HUES6 (cell line): ENCODE measurements around the gene CAMTA2.

ENCODE experiments used
- H3K27ac ChIP-seq: 2 replicates; pipeline ENCODE4 v1.7.0; 2013; ENCODE audit warnings: low read depth, mild to moderate bottlenecking, low read length, inconsistent platforms
- H3K27me3 ChIP-seq: 2 replicates; pipeline ENCODE4 v1.6.1; 2013; ENCODE audit warnings: low read length; ENCODE audit not compliant: control insufficient read depth, insufficient read depth
- H3K36me3 ChIP-seq: 2 replicates; pipeline ENCODE4 v1.6.1; 2013; ENCODE audit warnings: low read length; ENCODE audit not compliant: control insufficient read depth, insufficient read depth
- H3K4me1 ChIP-seq: 2 replicates; pipeline ENCODE4 v1.6.1; 2013; ENCODE audit warnings: low read length; ENCODE audit not compliant: control insufficient read depth, insufficient read depth
- H3K4me3 ChIP-seq: 2 replicates; pipeline ENCODE4 v1.5.1; 2013; ENCODE audit warnings: low read depth, low read length
- H3K9ac ChIP-seq: one replicate; pipeline ENCODE4 v1.6.1; 2013; ENCODE audit warnings: mild to moderate bottlenecking, low read length
- H3K9me3 ChIP-seq: 2 replicates; pipeline ENCODE4 v1.6.1; 2013; ENCODE audit warnings: low read depth, low read length; ENCODE audit not compliant: control insufficient read depth, insufficient read depth

CAMTA2 gene

DNA sequence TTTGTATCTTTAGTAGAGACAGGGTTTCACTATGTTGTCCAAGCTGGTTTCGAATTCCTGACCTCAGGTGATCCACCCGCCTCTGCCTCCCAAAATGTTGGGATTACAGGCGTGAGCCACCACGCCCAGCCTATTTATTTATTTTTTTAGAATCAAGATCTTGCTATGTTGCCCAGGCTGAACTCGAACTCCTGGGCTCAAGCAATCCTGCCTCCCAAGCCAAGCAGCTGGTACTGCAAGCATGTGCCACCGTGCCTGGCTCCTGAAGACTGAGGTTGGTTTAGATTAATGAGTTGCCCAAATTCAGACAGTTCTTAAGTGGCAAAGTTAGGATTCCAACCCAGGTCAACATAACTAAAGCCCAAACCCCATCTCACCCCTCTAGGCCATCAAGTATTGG lies 39.8 kb upstream of the CAMTA2 start:
- H3K9ac ChIP-seq: no peak overlapping the region
- peaks cover 21% of the 10 kb centered on the region for H3K36me3 ChIP-seq
- no peaks in the 10 kb centered on the region for H3K9me3 ChIP-seq
- peaks cover 3% of the 10 kb centered on the region; the same call in 1 of the 2 replicates for H3K4me1 ChIP-seq
- no peaks in the 10 kb centered on the region for H3K27me3 ChIP-seq
- H3K27ac ChIP-seq: no peak overlapping the region
- H3K4me3 ChIP-seq: no peak overlapping the region

DNA sequence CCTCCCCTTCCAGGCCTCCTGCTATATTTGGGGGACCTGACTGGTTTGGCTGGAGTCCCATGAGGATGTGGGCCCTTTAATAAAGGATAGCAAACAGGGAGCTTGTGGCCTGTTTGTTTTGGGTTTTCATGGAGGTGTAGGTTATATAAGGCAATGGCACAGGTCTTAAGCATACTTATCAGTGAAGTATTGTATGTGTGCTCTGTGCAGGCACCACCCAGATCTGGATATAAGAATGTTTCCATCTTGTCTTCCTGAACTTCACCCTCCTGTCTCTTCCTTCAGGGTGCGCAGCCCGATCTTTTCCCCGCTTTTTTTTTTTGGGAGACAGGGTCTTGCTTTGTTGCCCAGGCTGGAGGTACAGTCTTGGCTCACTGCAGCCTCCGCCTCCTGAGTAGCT lies 37.1 kb upstream of the CAMTA2 start:
- Histone ChIP-seq H3K27me3 (no peaks in the 10 kb centered on the region), H3K9ac (no peak overlapping the region), H3K36me3 (peaks cover 46% of the 10 kb centered on the region), H3K4me3 (no peak overlapping the region), H3K27ac (no peak overlapping the region), H3K9me3 (no peaks in the 10 kb centered on the region), H3K4me1 (no peaks in the 10 kb centered on the region)

DNA sequence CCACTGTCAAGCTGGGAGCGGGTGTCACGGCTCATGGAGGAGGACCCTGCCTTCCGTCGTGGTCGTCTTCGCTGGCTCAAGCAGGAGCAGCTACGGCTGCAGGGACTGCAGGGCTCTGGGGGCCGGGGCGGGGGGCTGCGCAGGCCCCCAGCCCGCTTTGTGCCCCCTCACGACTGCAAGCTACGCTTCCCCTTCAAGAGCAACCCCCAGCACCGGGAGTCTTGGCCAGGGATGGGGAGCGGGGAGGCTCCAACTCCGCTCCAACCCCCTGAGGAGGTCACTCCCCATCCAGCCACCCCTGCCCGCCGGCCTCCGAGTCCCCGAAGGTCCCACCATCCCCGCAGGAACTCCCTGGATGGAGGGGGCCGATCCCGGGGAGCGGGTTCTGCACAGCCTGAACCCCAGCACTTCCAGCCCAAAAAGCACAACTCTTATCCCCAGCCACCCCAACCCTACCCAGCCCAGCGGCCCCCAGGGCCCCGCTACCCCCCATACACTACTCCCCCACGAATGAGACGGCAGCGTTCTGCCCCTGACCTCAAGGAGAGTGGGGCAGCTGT lies 36.2 kb upstream of the CAMTA2 start:
- Histone ChIP-seq H3K27me3 (no peaks in the 10 kb centered on the region), H3K9ac (no peak overlapping the region), H3K4me3 (no peak overlapping the region), H3K27ac (no peak overlapping the region), H3K4me1 (no peaks in the 10 kb centered on the region), H3K9me3 (no peaks in the 10 kb centered on the region), H3K36me3 (peaks cover 55% of the 10 kb centered on the region)

DNA sequence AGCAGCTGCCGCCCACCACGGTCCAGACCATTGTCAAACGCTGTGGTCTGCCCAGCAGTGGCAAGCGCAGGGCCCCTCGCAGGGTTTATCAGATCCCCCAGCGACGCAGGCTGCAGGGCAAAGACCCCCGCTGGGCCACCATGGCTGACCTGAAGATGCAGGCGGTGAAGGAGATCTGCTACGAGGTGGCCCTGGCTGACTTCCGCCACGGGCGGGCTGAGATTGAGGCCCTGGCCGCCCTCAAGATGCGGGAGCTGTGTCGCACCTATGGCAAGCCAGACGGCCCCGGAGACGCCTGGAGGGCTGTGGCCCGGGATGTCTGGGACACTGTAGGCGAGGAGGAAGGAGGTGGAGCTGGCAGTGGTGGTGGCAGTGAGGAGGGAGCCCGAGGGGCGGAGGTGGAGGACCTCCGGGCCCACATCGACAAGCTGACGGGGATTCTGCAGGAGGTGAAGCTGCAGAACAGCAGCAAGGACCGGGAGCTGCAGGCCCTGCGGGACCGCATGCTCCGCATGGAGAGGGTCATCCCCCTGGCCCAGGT lies 34.8 kb upstream of the CAMTA2 start:
- Histone ChIP-seq H3K9ac (no peak overlapping the region), H3K4me3 (no peak overlapping the region), H3K9me3 (no peaks in the 10 kb centered on the region), H3K27me3 (no peaks in the 10 kb centered on the region), H3K4me1 (no peaks in the 10 kb centered on the region), H3K36me3 (peaks cover 60% of the 10 kb centered on the region), H3K27ac (no peak overlapping the region)

DNA sequence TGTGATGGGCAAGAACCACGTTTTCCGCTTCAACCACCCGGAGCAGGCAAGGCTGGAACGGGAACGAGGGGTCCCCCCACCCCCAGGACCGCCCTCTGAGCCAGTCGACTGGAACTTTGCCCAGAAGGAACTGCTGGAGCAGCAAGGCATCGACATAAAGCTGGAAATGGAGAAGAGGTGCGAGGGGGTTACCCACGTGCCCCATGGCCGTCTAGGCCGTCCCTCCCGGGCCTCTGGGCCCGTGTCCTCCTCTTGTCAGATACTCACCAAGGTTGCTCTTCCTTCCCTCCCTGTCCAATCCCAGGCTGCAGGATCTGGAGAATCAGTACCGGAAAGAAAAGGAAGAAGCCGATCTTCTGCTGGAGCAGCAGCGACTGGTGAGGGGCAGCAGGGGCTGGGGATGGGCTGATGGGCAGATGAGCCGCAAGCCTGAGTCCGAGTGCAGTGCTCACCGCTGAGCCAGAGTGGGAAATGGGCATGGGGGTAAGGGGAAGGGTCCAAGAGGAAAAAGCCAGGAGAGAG lies 33.1 kb upstream of the CAMTA2 start:
- no peak overlapping the region for H3K9ac ChIP-seq
- no peak overlapping the region for H3K27ac ChIP-seq
- H3K27me3 ChIP-seq: no peaks in the 10 kb centered on the region
- peaks cover 74% of the 10 kb centered on the region for H3K36me3 ChIP-seq
- no peaks in the 10 kb centered on the region for H3K9me3 ChIP-seq
- H3K4me3 ChIP-seq: no peak overlapping the region
- H3K4me1 ChIP-seq: no peaks in the 10 kb centered on the region

DNA sequence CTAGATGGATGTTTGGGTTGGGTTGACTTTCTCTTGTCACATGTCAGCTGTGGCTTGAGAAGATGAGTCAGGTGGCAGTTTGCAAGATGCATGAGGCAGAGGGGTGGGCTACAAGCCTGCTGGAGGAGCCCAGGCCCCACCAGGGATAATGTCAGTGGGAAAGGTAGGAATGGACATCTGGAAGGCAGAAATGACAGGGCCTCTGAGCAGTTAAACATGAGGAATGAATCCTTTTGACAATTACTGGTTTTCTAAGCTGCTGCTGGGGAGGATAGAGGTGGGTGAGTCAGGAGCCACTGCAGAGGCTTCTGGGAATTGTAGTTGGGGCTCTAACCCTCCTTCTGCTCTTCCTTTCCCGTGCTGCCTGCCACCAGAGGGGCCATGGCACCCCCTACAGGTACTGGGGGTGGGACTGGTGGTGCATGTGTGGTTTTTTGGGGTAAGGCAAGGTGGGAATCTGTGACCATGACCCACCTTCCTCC lies 32.0 kb upstream of the CAMTA2 start:
- Histone ChIP-seq H3K4me3 (no peak overlapping the region), H3K36me3 (peaks cover 79% of the 10 kb centered on the region), H3K9ac (no peak overlapping the region), H3K27me3 (no peaks in the 10 kb centered on the region), H3K9me3 (no peaks in the 10 kb centered on the region), H3K27ac (no peak overlapping the region), H3K4me1 (no peaks in the 10 kb centered on the region)

DNA sequence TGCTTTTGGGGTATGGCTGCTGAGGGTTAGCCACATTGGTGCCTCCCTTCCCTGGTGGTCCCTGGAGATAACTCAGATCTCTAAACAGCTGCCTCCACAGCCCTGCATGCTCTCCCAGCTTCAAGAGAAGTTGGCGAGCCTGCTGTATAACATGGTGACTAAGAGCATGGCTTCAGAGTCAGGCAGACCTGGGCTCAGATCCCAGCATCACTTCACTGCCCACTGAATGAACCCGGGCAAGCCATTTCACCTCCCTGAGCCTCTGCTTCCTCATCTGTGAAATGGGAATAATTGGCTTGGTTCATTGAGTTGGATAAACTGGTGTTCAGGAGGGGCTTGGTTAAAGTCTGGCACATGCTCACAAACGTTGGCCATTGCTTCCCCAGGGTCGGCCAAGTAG lies 26.9 kb upstream of the CAMTA2 start:
- Histone ChIP-seq H3K9ac (no peak overlapping the region), H3K36me3 (peaks cover 75% of the 10 kb centered on the region), H3K4me3 (no peak overlapping the region), H3K4me1 (no peaks in the 10 kb centered on the region), H3K27me3 (no peaks in the 10 kb centered on the region), H3K27ac (no peak overlapping the region), H3K9me3 (no peaks in the 10 kb centered on the region)

DNA sequence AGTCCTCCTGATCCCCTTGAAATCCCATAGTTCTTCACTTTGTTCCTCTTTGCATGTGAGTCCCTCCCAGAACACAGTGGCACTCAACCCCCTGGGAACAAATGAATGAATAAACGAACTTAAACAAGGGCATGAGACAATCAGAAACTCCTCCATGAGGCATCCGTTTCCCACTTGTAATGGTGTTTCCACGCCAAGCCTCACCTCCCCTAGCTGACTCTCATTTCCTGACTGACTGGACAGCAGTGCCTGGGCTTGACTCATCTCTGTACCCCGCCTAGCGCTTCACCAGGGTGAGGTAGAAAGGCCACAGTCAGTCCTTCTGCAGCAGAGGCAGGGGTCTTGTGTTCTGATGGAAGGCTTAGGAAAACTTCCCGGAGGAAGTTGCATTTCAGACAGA lies 24.5 kb upstream of the CAMTA2 start:
- Histone ChIP-seq H3K27ac (no peak overlapping the region), H3K9me3 (no peaks in the 10 kb centered on the region), H3K9ac (no peak overlapping the region), H3K27me3 (no peaks in the 10 kb centered on the region), H3K36me3 (peaks cover 83% of the 10 kb centered on the region), H3K4me3 (no peak overlapping the region), H3K4me1 (no peaks in the 10 kb centered on the region)

DNA sequence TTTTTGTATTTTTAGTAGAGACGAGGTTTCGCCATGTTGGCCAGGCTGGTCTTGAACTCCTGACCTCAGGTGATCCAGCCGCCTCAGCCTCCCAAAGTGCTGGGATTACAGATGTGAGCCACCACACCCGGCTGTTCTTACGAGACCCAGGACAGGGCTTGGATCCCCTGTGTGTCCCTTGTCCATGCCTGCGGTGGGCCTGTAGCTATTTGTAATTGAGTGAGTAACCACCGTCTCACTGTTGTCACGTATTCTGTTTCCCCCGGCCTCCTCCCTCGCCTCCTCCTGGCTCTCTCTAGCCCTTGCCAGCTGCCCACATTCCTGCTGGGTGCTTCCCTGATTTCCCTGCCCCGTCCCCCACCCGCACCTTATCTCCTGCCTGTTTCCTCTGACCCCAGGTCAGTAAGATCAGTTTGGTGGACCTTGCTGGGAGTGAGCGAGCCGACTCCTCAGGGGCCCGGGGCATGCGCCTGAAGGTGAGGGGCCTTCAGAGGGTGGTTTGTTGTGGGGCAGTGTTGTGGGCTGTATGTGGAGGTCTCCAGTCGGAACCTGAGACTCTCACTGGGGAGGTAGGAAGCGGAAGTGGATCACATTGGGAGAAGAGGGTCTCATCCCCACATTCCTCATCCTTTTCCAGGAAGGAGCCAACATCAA lies 15.9 kb upstream of the CAMTA2 start:
- Histone ChIP-seq H3K9ac (no peak overlapping the region), H3K4me3 (no peak overlapping the region), H3K4me1 (peaks cover 14% of the 10 kb centered on the region), H3K36me3 (peaks cover 72% of the 10 kb centered on the region), H3K9me3 (no peaks in the 10 kb centered on the region), H3K27me3 (no peaks in the 10 kb centered on the region), H3K27ac (no peak overlapping the region)

DNA sequence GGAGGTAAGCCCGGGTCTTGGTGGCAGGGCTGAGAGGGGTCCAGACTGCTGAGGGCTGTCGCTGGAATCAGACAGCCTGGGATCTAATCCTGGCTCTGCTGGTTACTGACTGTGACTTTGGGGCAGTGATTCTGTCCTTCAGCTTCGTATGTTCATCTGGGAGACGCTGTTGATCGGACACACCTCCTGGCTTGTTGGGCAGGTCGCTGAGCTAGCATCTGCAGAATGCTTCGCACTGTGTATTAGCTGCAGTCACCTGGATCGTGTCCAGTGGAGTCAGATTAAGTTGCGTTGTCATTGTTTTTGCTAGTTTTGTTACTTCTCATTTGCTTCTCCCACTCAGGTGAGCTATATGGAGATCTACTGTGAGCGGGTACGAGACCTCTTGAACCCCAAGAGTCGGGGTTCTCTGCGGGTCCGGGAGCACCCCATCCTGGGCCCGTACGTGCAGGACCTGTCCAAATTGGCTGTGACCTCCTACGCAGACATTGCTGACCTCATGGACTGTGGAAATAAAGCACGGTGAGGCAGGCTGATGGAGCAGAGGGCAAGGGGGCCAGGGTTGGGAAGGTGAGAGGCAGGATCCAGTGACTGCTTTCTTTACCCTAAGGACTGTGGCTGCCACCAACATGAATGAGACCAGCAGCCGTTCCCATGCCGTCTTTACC lies 14.8 kb upstream of the CAMTA2 start:
- Histone ChIP-seq H3K4me3 (no peak overlapping the region), H3K27me3 (no peaks in the 10 kb centered on the region), H3K27ac (no peak overlapping the region), H3K4me1 (peaks cover 14% of the 10 kb centered on the region), H3K36me3 (peaks cover 62% of the 10 kb centered on the region), H3K9ac (no peak overlapping the region), H3K9me3 (no peaks in the 10 kb centered on the region)

DNA sequence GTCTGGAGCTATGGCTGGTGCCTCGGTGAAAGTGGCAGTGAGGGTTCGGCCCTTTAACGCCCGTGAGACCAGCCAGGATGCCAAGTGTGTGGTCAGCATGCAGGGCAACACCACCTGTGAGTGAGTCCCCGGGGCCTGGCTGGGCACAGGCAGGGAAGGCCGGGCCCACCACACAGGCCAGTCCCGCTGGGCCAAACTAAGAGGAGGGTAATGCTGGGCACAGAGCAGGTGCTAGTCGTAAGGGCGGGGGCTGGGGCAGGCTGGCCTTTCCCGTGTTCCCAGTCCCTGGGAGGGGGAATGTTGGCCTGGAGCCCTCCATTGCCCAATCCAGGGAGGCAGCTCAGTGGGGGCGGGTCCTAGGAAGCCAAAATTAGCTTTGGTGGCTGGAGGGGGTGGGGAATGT lies 12.8 kb upstream of the CAMTA2 start:
- Histone ChIP-seq H3K4me1 (peaks cover 17% of the 10 kb centered on the region), H3K9me3 (no peaks in the 10 kb centered on the region), H3K27me3 (peaks cover 7% of the 10 kb centered on the region; the same call in 1 of the 2 replicates), H3K4me3 (no peak overlapping the region), H3K9ac (no peak overlapping the region), H3K27ac (no peak overlapping the region), H3K36me3 (peaks cover 43% of the 10 kb centered on the region)
